DOHH2 (cell line): Measurements from ENCODE around the gene IRX4.

Experiments
- H3F3A ChIP-seq: fragments of 200-600 bp; sonication (generic), shearing (Covaris generic); 2 replicates; pipeline ENCODE4 v1.6.0; 2016; ENCODE audit warnings: antibody characterized with exemption, mild to moderate bottlenecking; ENCODE audit not compliant: control insufficient read depth, insufficient read depth
- H3K27ac ChIP-seq: fragments of 200-600 bp; sonication (generic); 2 replicates; pipeline ENCODE4 v1.5.1; 2014; ENCODE audit warnings: low read depth, mild to moderate bottlenecking, low read length, moderate library complexity
- H3K27me3 ChIP-seq: fragments of 200-600 bp; sonication (generic); 2 replicates; pipeline ENCODE4 v1.6.1; 2014; ENCODE audit warnings: mild to moderate bottlenecking, low read length, mixed read lengths; ENCODE audit not compliant: control insufficient read depth
- H3K36me3 ChIP-seq: fragments of 200-600 bp; sonication (generic); 2 replicates; pipeline ENCODE4 v1.6.1; 2014; ENCODE audit warnings: mild to moderate bottlenecking, low read length, moderate library complexity, mixed read lengths; ENCODE audit not compliant: control insufficient read depth
- H3K4me1 ChIP-seq: fragments of 200-600 bp; sonication (generic); 2 replicates; pipeline ENCODE4 v1.6.1; 2014; ENCODE audit warnings: mild to moderate bottlenecking, low read length, mixed read lengths; ENCODE audit not compliant: control insufficient read depth
- H3K4me2 ChIP-seq: fragments of 200-600 bp; sonication (generic); 2 replicates; pipeline ENCODE4 v1.6.0; 2014; ENCODE audit warnings: mild to moderate bottlenecking, low read length, moderate library complexity
- H3K4me3 ChIP-seq: fragments of 200-600 bp; sonication (generic); 2 replicates; pipeline ENCODE4 v1.5.1; 2014; ENCODE audit warnings: mild to moderate bottlenecking, low read length, mixed read lengths
- H3K79me2 ChIP-seq: fragments of 200-600 bp; sonication (generic); 2 replicates; pipeline ENCODE4 v1.6.1; 2014; ENCODE audit warnings: mild to moderate bottlenecking, low read length, mixed read lengths; ENCODE audit not compliant: control insufficient read depth
- H3K9me2 ChIP-seq: fragments of 200-600 bp; sonication (generic); replicated peaks from 2 replicates; pipeline ENCODE4 v1.6.1; 2014; ENCODE audit warnings: mild to moderate bottlenecking, low read length, mixed read lengths; ENCODE audit not compliant: control insufficient read depth
- H3K9me3 ChIP-seq: fragments of 200-600 bp; sonication (generic); 2 replicates; pipeline ENCODE4 v1.6.1; 2014; ENCODE audit warnings: antibody characterized with exemption, low read length, mixed read lengths; ENCODE audit not compliant: control insufficient read depth, insufficient read depth
- H4K20me1 ChIP-seq: fragments of 200-600 bp; sonication (generic); 2 replicates; pipeline ENCODE4 v1.6.0; 2014; ENCODE audit warnings: low read depth, mild to moderate bottlenecking, antibody characterized with exemption, low read length, moderate library complexity; ENCODE audit not compliant: control insufficient read depth, insufficient read depth
- EZH2phosphoT487 ChIP-seq: fragments of 200-600 bp; sonication (generic); IDR thresholded peaks from 2 replicates; pipeline ENCODE4 v1.6.1; 2017; ENCODE audit warnings: borderline replicate concordance, mild to moderate bottlenecking, antibody characterized with exemption, low read length, moderate library complexity, mixed read lengths
- TF ChIP-seq, protein P1 (sequence below): fragments of 200-600 bp; sonication (generic); IDR thresholded peaks from one replicate; pipeline ENCODE4 v1.5.1; 2014; ENCODE audit warnings: antibody characterized with exemption, mild to moderate bottlenecking, low read depth, low read length; ENCODE audit not compliant: poor library complexity, severe bottlenecking

Gene IRX4

DNA sequence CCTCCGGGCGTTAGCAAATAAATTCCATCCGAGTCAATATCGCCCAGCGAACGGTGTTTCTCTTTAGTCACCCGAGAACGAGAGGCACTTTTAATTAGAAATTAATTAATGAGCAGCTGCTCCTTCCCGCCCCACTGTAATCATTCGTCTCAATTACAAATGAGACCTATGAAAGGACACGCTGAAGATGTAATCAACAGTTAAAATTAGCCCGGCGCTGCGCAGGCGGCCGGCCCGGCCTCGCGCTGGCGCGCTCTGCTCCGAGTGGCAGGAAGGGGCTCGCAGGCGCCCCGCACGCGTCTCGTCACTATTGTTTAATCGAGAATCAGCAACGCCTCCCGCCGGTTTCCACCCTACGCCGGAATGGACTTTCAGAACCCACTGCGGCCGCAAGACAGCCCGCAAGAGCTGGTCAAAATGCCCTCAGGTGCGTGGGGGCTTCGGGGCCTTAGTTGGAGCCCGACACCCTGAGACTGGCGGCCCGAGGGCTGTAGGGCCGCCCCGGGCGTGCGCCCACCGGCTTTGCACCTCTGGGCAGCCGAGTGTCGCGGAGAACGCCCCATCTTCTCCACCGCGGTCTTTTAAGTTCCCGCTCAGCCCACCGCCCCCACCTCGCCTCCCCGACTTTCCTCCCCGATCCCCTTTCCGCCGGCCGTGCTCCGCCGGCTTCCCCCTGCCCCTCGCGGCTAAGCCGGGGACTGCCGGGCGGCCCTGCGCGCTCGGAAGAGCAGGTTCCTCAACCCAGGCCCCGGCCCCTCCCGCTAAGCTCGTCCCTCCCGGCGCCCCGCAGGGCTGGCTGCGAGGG, 597 bp upstream of the IRX4 start:
- Histone ChIP-seq H4K20me1 (no peaks in the 10 kb centered on the region), H3K4me2 (no peak overlapping the region), H3K27ac (no peak overlapping the region), H3K4me3 (no peak overlapping the region), H3K4me1 (peaks cover 6% of the 10 kb centered on the region), H3K9me3 (no peaks in the 10 kb centered on the region), H3K79me2 (no peaks in the 10 kb centered on the region), H3K9me2 (no peaks in the 10 kb centered on the region), H3K27me3 (no peaks in the 10 kb centered on the region), H3F3A (no peaks in the 10 kb centered on the region), H3K36me3 (no peaks in the 10 kb centered on the region)
- TF ChIP-seq, protein P1, sequence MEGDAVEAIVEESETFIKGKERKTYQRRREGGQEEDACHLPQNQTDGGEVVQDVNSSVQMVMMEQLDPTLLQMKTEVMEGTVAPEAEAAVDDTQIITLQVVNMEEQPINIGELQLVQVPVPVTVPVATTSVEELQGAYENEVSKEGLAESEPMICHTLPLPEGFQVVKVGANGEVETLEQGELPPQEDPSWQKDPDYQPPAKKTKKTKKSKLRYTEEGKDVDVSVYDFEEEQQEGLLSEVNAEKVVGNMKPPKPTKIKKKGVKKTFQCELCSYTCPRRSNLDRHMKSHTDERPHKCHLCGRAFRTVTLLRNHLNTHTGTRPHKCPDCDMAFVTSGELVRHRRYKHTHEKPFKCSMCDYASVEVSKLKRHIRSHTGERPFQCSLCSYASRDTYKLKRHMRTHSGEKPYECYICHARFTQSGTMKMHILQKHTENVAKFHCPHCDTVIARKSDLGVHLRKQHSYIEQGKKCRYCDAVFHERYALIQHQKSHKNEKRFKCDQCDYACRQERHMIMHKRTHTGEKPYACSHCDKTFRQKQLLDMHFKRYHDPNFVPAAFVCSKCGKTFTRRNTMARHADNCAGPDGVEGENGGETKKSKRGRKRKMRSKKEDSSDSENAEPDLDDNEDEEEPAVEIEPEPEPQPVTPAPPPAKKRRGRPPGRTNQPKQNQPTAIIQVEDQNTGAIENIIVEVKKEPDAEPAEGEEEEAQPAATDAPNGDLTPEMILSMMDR: no peak
- no peak for TF ChIP-seq EZH2phosphoT487

DNA sequence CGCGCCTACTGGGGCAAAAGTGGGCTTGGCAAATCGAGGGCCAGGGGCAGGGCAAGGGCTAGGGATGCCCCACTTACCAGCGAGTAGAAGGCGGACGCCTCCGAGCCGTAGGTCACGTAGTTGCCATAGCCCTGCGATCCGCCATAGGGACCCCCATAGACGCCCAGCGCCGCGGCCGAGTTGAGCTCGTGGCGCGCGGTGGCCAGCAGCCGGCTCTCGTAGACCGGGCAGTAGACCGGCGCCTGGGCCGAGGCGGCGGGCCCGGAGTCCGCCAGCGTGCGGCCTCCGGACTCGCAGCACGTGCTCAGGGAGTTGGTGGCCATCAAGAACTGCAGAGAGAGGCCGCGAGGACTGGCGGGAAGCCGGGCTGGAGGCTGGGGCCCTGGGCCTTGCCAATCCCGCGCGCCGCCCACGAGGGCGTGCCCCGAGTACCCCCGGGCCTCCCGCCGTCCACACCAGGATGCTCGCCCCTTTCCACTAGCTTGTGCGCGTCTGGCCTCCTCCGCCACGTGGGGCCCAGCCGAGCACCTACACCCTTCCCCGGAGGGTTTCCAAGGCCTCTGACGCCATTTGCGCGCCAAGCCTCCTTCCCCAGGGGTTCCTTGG, 891 bp downstream of the IRX4 start:
- no peaks in the 10 kb centered on the region for H3F3A ChIP-seq
- no peaks in the 10 kb centered on the region for H3K9me2 ChIP-seq
- no peak overlapping the region for H3K27ac ChIP-seq
- no peaks in the 10 kb centered on the region for H3K36me3 ChIP-seq
- TF ChIP-seq EZH2phosphoT487: no peak
- TF ChIP-seq, protein P1: no peak
- no peaks in the 10 kb centered on the region for H4K20me1 ChIP-seq
- no peak overlapping the region for H3K4me3 ChIP-seq
- H3K4me2 ChIP-seq: no peak overlapping the region
- H3K4me1 ChIP-seq: peaks cover 6% of the 10 kb centered on the region
- H3K79me2 ChIP-seq: no peaks in the 10 kb centered on the region
- H3K27me3 ChIP-seq: no peaks in the 10 kb centered on the region
- H3K9me3 ChIP-seq: no peaks in the 10 kb centered on the region

DNA sequence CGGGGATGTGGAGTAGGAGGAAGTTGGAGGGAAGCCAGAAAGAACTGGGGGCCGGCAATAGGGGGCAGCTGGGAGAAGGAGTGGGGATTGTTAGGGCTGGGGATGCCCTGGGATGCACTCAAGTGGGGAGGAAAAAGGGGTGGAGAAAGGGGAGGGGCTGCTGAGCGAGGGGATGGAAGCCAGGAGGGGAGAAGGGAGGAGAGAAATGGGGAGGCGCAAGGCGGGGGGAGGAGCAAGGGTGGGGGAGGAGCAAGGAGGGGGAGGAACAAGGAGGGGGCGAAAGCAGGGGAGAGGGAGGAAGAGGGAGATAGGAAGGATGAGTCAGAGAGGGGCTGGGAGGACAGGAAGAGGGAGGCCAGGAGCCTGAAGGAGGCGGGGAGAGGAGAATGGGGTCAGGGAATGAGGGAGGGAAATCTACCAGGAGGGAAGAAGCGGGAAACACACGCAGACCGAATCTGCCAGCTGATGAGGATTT, 1.6 kb downstream of the IRX4 start:
- no peaks in the 10 kb centered on the region for H3K9me2 ChIP-seq
- peaks cover 6% of the 10 kb centered on the region for H3K4me1 ChIP-seq
- no peaks in the 10 kb centered on the region for H3K36me3 ChIP-seq
- H3K79me2 ChIP-seq: no peaks in the 10 kb centered on the region
- no peaks in the 10 kb centered on the region for H3K27me3 ChIP-seq
- peaks cover under 1% of the 10 kb centered on the region; the same call in 1 of the 2 replicates for H3K9me3 ChIP-seq
- H3F3A ChIP-seq: no peaks in the 10 kb centered on the region
- H3K27ac ChIP-seq: no peak overlapping the region
- no peak overlapping the region for H3K4me2 ChIP-seq
- H3K4me3 ChIP-seq: no peak overlapping the region
- TF ChIP-seq, protein P1: no peak
- no peak for TF ChIP-seq EZH2phosphoT487
- H4K20me1 ChIP-seq: no peaks in the 10 kb centered on the region
